HepG2 (cell line): Measurements from ENCODE around the gene RUNX2. TPM values are rescaled to one million over a fixed set of nuclear protein-coding genes. Genes with fewer than 3 reads are reported as not detected.

ENCODE experiments used
- ATAC-seq: fragments of 200-7000 bp; cut with Tn5 transposase; 3 replicates; pipeline ENCODE4 v1.9.1; 2020; ENCODE audit warnings: mild to moderate bottlenecking, moderate library complexity
- BruUV-seq: library from RNA; stranded (reverse); fragments of 400-500 nt; replicated peaks from 2 replicates; lab custom pipeline; 2021; lab: Mats Ljungman, UMichigan
- CTCF ChIA-PET: fragments of 300-600 bp; formaldehyde crosslinking; extraction: SDS; loops from one replicate; lab custom pipeline; 2021; ENCODE audit warnings: low total read pairs, inconsistent platforms, low intra/inter-chr PET ratio; lab: Yijun Ruan, JAX
- POLR2A ChIA-PET: fragments of 350-600 bp; sonication (Branson Sonifier 250); formaldehyde crosslinking; loops from one replicate; lab custom pipeline; 2020; ENCODE audit warnings: antibody characterized with exemption, inconsistent platforms; lab: Yijun Ruan, JAX
- DNase-seq: peaks from one replicate; pipeline ENCODE4 v3.0.0-alpha.2; 2015; ENCODE audit warnings: low spot score
- FAIRE-seq: peaks from 3 replicates; lab custom pipeline; 2011; peaks lifted over from hg19 to GRCh38; lab: Jason Lieb, UNC
- H2AFZ ChIP-seq: one replicate; pipeline ENCODE4 v1.6.1; 2011; ENCODE audit warnings: low read length, inconsistent platforms
- H3K27ac ChIP-seq: fragments of 300-600 bp; 3 replicates; pipeline ENCODE4 v1.8.0; 2011; ENCODE audit warnings: mixed run types, mild to moderate bottlenecking, mixed read lengths, low read length, inconsistent platforms; ENCODE audit not compliant: insufficient read depth; ENCODE audit errors: extremely low read length
- H3K27me3 ChIP-seq, 2 experiments: fragments of 200-600 bp in 1 of 2; 2 replicates in 1 of 2; 3 replicates in 1 of 2; pipeline versions ENCODE4 v1.6.0 to v1.8.0; 2011; ENCODE audit warnings: low read length in 2 of 2, mild to moderate bottlenecking in 2 of 2, moderate library complexity in 2 of 2, inconsistent platforms in 1 of 2; ENCODE audit not compliant: insufficient read depth in 2 of 2, control insufficient read depth in 1 of 2
- H3K36me3 ChIP-seq, 2 experiments: fragments of 200-600 bp in 1 of 2; replicated peaks in 1 of 2; 2 replicates in 1 of 2; 3 replicates in 1 of 2; pipeline versions ENCODE4 v1.5.1 to v1.8.0; 2011; ENCODE audit warnings: low read length in 2 of 2, inconsistent platforms in 1 of 2; ENCODE audit not compliant: insufficient read depth in 2 of 2, control insufficient read depth in 1 of 2
- H3K4me1 ChIP-seq: 2 replicates; pipeline ENCODE4 v1.5.1; 2012; ENCODE audit warnings: low read length, inconsistent platforms; ENCODE audit not compliant: insufficient read depth
- H3K4me2 ChIP-seq: 2 replicates; pipeline ENCODE4 v1.6.0; 2011; ENCODE audit warnings: low read depth, low read length, inconsistent platforms
- H3K4me3 ChIP-seq, 3 experiments: fragments of 200-600 bp in 1 of 3; sonication (generic), shearing (Covaris generic) in 1 of 3; replicated peaks in 1 of 3; 2 replicates each; pipeline ENCODE4 v1.5.1; 2011 to 2016; ENCODE audit warnings: low read length in 3 of 3, inconsistent platforms in 2 of 3, low read depth in 2 of 3, mild to moderate bottlenecking in 2 of 3, control low read depth in 1 of 3, mixed read lengths in 1 of 3; ENCODE audit not compliant: insufficient read depth in 1 of 3
- H3K79me2 ChIP-seq: one replicate; pipeline ENCODE4 v1.6.1; 2011; ENCODE audit warnings: low read length, inconsistent platforms; ENCODE audit not compliant: insufficient read depth
- H3K9ac ChIP-seq: 2 replicates; pipeline ENCODE4 v1.6.0; 2011; ENCODE audit warnings: mild to moderate bottlenecking, low read depth, low read length, inconsistent platforms; ENCODE audit not compliant: insufficient read depth
- H3K9me3 ChIP-seq: 2 replicates; pipeline ENCODE4 v1.5.1; 2012; ENCODE audit warnings: mild to moderate bottlenecking, low read length
- H4K20me1 ChIP-seq: 2 replicates; pipeline ENCODE4 v1.6.0; 2011; ENCODE audit warnings: inconsistent platforms, mild to moderate bottlenecking, low read length, moderate library complexity; ENCODE audit not compliant: insufficient read depth
- BCLAF1 ChIP-seq: fragments of 450-650 bp; IDR thresholded peaks from 2 replicates; pipeline ENCODE4 v1.6.1; 2017; ENCODE audit warnings: mild to moderate bottlenecking
- FOXM1 ChIP-seq: sonication (generic); formaldehyde crosslinking; IDR thresholded peaks from 2 replicates; pipeline ENCODE4 v1.5.0; 2020; ENCODE audit warnings: missing genetic modification reagents
- HOXA9 ChIP-seq: sonication (generic); formaldehyde crosslinking; IDR thresholded peaks from 2 replicates; pipeline ENCODE4 v1.8.1; 2022; ENCODE audit warnings: missing genetic modification reagents, mild to moderate bottlenecking, moderate library complexity, borderline replicate concordance
- MAFF ChIP-seq: IDR thresholded peaks from 2 replicates; pipeline ENCODE4 v1.6.1; 2011; ENCODE audit warnings: low read depth, low read length, improper control_type of control experiment
- MAFK ChIP-seq, 2 experiments: IDR thresholded peaks in 1 of 2; conservative IDR thresholded peaks in 1 of 2; 2 replicates each; pipeline ENCODE4 v1.6.1; 2011; ENCODE audit warnings: improper control_type of control experiment in 2 of 2, low read length in 2 of 2
- RBM22 ChIP-seq: fragments of 200-400 bp; formaldehyde crosslinking; optimal IDR thresholded peaks from 2 replicates; pipeline ENCODE3; 2017; ENCODE audit warnings: mild to moderate bottlenecking, low read length, moderate library complexity
- ZC3H4 ChIP-seq: sonication (generic); formaldehyde crosslinking; IDR thresholded peaks from 2 replicates; pipeline ENCODE4 v1.4.0; 2020; ENCODE audit warnings: missing genetic modification reagents, borderline replicate concordance
- ZHX1 ChIP-seq: sonication (generic); formaldehyde crosslinking; IDR thresholded peaks from 2 replicates; pipeline ENCODE4 v1.8.1; 2022; ENCODE audit warnings: low read depth, mild to moderate bottlenecking, missing genetic modification reagents
- ZNF253 ChIP-seq: sonication (generic); formaldehyde crosslinking; IDR thresholded peaks from 2 replicates; pipeline ENCODE4 v1.8.0; 2022; ENCODE audit warnings: mild to moderate bottlenecking, missing genetic modification reagents, borderline replicate concordance
- ZNF549 ChIP-seq: sonication (generic); formaldehyde crosslinking; IDR thresholded peaks from 2 replicates; pipeline ENCODE4 v1.5.0; 2020; ENCODE audit warnings: missing genetic modification reagents
- ZNF761 ChIP-seq: sonication (generic); formaldehyde crosslinking; conservative IDR thresholded peaks from 2 replicates; pipeline ENCODE4 v1.4.0; 2020; ENCODE audit warnings: mild to moderate bottlenecking, missing genetic modification reagents
- ZSCAN20 ChIP-seq: sonication (generic); formaldehyde crosslinking; IDR thresholded peaks from 2 replicates; pipeline ENCODE4 v1.4.0; 2020; ENCODE audit warnings: missing genetic modification reagents, mild to moderate bottlenecking, borderline replicate concordance
- WGBS: methylation state at CpG from one replicate; pipeline ENCODE4 v1.1.6; 2017; ENCODE audit warnings: low lambda C conversion rate; 5-methylcytosine and 5-hydroxymethylcytosine counted together
- in situ Hi-C: cut with HindIII; loops from 2 replicates; pipeline ENCODE4 v1.10.0; 2017; ENCODE audit warnings: low pct_unique_long_range_greater_than_20kb; ENCODE audit not compliant: extremely low pct_ligation_motif_present
- intact Hi-C: fragments of 100-400 bp; cut with micrococcal nuclease; formaldehyde crosslinking; loops from one replicate; pipeline ENCODE4 v1.10.0; 2022; ENCODE audit not compliant: unreplicated experiment
- polyA plus RNA-seq, 8 experiments: library from polyadenylated mRNA; depleted of rRNA in 3 of 8; stranded (reverse) in 7 of 8; unstranded in 1 of 8; fragments of >200 nt; fragmentation: Illumina TruSeq in 4 of 8; extraction: Trizol in 4 of 8; gene quantifications; 2 replicates each; pipeline versions ENCODE4 v1.2.1 to v1.2.3, GENCODE V29; 2011 to 2016; ENCODE audit warnings: low read depth in 4 of 8, missing spikeins in 1 of 8, mixed read lengths in 1 of 8; ENCODE audit not compliant: insufficient read depth in 1 of 8
- total RNA-seq, 5 experiments: library from RNA; depleted of rRNA; stranded (reverse); fragments of >200 nt; fragmentation: Illumina TruSeq; extraction: Trizol; gene quantifications; 2 replicates each; pipeline ENCODE4 v1.2.3, GENCODE V29; 2016; ENCODE audit warnings: low read depth in 1 of 5
- TF ChIP-seq, protein P1 (sequence below): sonication (generic); formaldehyde crosslinking; conservative IDR thresholded peaks from 2 replicates; pipeline ENCODE4 v1.5.0; 2020; ENCODE audit warnings: missing genetic modification reagents

Gene RUNX2
- total and polyA plus RNA-seq, 2 of the 13 experiments (the other 11 are each of a cell fraction or from before 2014, with no cell fraction given), result not detected

DNA sequence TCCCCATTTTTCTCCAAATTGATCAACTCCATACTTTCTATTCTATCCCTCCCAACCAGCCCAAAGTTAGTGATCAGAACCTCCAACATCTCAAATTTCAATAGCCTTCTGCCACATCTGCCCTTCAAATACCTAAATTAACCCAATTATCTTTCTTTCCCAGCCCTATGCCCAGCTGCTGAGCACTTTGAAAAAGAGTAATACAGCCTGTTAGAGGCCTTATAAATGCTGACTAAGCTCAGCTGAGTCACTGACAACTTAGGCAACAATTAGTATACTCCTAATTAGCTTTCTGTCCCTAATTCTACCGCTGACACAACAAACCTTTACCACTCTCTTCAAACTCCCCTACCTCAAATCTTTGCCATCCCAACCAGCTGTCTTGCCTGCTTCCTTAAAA is 23.5 kb downstream of the RUNX2 start:
- in situ Hi-C loops, result no loop called here
- no peak for DNase-seq
- ATAC-seq, result no peak
- CTCF ChIA-PET, result no interaction called here
- 100% methylated on average over 1 of the region's 1 CpG for WGBS
- FAIRE-seq, result no peak
- intact Hi-C loops, result loop anchor here (10.0 kb wide), 1 partner anchor 87 kb away; no protein-coding TSS in a partner anchor
- H3K4me2 ChIP-seq, result no peak overlapping the region
- no peak overlapping the region for H3K9ac ChIP-seq
- H4K20me1 ChIP-seq, result no peaks in the 10 kb centered on the region
- POLR2A ChIA-PET, result interaction anchor here (1.2 kb wide), 1 partner anchor 26 kb away, joined by 4 read pairs; the partner anchor contains the start of gene SUPT3H
- BruUV-seq, result no TSS peak
- peaks cover 2 to 3% of the 10 kb centered on the region in 2 experiments; a peak in 1 of 5 replicates for H3K36me3 ChIP-seq
- no peak overlapping the region for H2AFZ ChIP-seq
- H3K27ac ChIP-seq, result no peak overlapping the region
- TF ChIP-seq ZNF549 (no peak), ZSCAN20 (CRISPR knock-in tag) (no peak), HOXA9 (CRISPR knock-in tag) (no peak), ZHX1 (CRISPR knock-in tag) (no peak), ZNF761 (CRISPR knock-in tag) (no peak), BCLAF1 (no peak), MAFK (conservative IDR thresholded peaks at IDR 0.05 in 1 of 2, IDR thresholded peaks at IDR 0.05 in 1 of 2; ENCODE audit: low read length in 2 of 2) (peak; percentile 81 to 86), MAFF (peak; percentile 86), ZNF253 (CRISPR knock-in tag) (no peak), RBM22 (no peak), FOXM1 (CRISPR knock-in tag) (no peak), ZC3H4 (CRISPR knock-in tag) (no peak)
- TF ChIP-seq, protein P1, sequence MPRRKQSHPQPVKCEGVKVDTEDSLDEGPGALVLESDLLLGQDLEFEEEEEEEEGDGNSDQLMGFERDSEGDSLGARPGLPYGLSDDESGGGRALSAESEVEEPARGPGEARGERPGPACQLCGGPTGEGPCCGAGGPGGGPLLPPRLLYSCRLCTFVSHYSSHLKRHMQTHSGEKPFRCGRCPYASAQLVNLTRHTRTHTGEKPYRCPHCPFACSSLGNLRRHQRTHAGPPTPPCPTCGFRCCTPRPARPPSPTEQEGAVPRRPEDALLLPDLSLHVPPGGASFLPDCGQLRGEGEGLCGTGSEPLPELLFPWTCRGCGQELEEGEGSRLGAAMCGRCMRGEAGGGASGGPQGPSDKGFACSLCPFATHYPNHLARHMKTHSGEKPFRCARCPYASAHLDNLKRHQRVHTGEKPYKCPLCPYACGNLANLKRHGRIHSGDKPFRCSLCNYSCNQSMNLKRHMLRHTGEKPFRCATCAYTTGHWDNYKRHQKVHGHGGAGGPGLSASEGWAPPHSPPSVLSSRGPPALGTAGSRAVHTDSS (CRISPR knock-in tag), result no peak
- TF ChIP-seq, all 625 proteins: peak for 2
- no peak overlapping the region for H3K4me3 ChIP-seq
- H3K79me2 ChIP-seq, result no peaks in the 10 kb centered on the region
- no peaks in the 10 kb centered on the region for H3K9me3 ChIP-seq
- H3K4me1 ChIP-seq, result no peaks in the 10 kb centered on the region
- no peaks in the 10 kb centered on the region for H3K27me3 ChIP-seq
